ENCODE data around the gene NCAM1.
A peak's percentile ranks its signal among the peaks of the same experiment; 100 is the strongest.

NCAM1 gene

GRCh38 chr11:113057038-113057437 is 95.8 kb downstream of the NCAM1 start:
- H3K4me1 ChIP-seq, result no peaks in the 10 kb centered on the region; a peak in 1 of 20 replicates
- no peaks in the 10 kb centered on the region for H4K20me1 ChIP-seq
- no peaks in the 10 kb centered on the region for H3K36me3 ChIP-seq
- H3K9ac ChIP-seq, result no peak overlapping the region
- H3K4me3 ChIP-seq, result no peak overlapping the region
- no peaks in the 10 kb centered on the region for H3K27me3 ChIP-seq
- H3K9me3 ChIP-seq (replicated peaks in 1 of 11), result peaks cover 0 to 6% (median 0%) of the 10 kb centered on the region in 11 experiments; a peak in 1 of 22 replicates
- H3K4me2 ChIP-seq, result no peak overlapping the region
- no peak for TF ChIP-seq Cebpa-rat (IDR thresholded peaks at IDR 0.05)
- H3K27ac ChIP-seq, result no peak overlapping the region

- no peaks in the 10 kb centered on the region; a peak in 1 of 22 replicates for H3K9me3 ChIP-seq (replicated peaks in 1 of 11)
Observed at GRCh38 chr11:113059548-113059947, 98.3 kb downstream of the NCAM1 start.

GRCh38 chr11:113065330-113065729 is 104.1 kb downstream of the NCAM1 start:
- H3K27me3 ChIP-seq, result no peaks in the 10 kb centered on the region
- peaks cover 0 to 5% (median 0%) of the 10 kb centered on the region in 10 experiments; a peak in 1 of 20 replicates for H3K4me1 ChIP-seq
- TF ChIP-seq Cebpa-rat (IDR thresholded peaks at IDR 0.05), result no peak
- H3K9ac ChIP-seq, result no peak overlapping the region
- H3K4me3 ChIP-seq, result no peak overlapping the region
- H4K20me1 ChIP-seq, result no peaks in the 10 kb centered on the region
- no peaks in the 10 kb centered on the region for H3K36me3 ChIP-seq
- H3K9me3 ChIP-seq (replicated peaks in 1 of 11), result no peaks in the 10 kb centered on the region
- H3K4me2 ChIP-seq, result no peak overlapping the region
- no peak overlapping the region for H3K27ac ChIP-seq

More at GRCh38 chr11:113059548-113059947, 98.3 kb downstream of the NCAM1 start:
- Histone ChIP-seq H3K4me1 (no peaks in the 10 kb centered on the region; a peak in 1 of 20 replicates), H3K4me2 (no peak overlapping the region), H3K9ac (no peak overlapping the region), H3K27ac (no peak overlapping the region), H4K20me1 (no peaks in the 10 kb centered on the region), H3K36me3 (no peaks in the 10 kb centered on the region), H3K27me3 (no peaks in the 10 kb centered on the region), H3K4me3 (no peak overlapping the region)
- TF ChIP-seq Cebpa-rat (IDR thresholded peaks at IDR 0.05), result no peak

- H3K4me2 ChIP-seq, result no peak overlapping the region
Observed at GRCh38 chr11:113072237-113072858, 111.1 kb downstream of the NCAM1 start.

GRCh38 chr11:113073290-113073953 is 112.2 kb downstream of the NCAM1 start:
- Histone ChIP-seq H3K27ac (no peak overlapping the region), H3K27me3 (no peaks in the 10 kb centered on the region)
- no peak for TF ChIP-seq Cebpa-rat (IDR thresholded peaks at IDR 0.05)

More at GRCh38 chr11:113072237-113072858, 111.1 kb downstream of the NCAM1 start:
- no peak for TF ChIP-seq Cebpa-rat (IDR thresholded peaks at IDR 0.05)
- no peak overlapping the region for H3K9ac ChIP-seq
- no peaks in the 10 kb centered on the region for H4K20me1 ChIP-seq
- no peaks in the 10 kb centered on the region for H3K9me3 ChIP-seq (replicated peaks in 1 of 11)
- no peak overlapping the region for H3K27ac ChIP-seq
- no peaks in the 10 kb centered on the region for H3K27me3 ChIP-seq
- H3K4me3 ChIP-seq, result no peak overlapping the region
- no peaks in the 10 kb centered on the region for H3K4me1 ChIP-seq
- H3K36me3 ChIP-seq, result no peaks in the 10 kb centered on the region

GRCh38 chr11:113075586-113076095 is 114.4 kb downstream of the NCAM1 start:
- no peaks in the 10 kb centered on the region for H3K36me3 ChIP-seq
- no peaks in the 10 kb centered on the region for H3K4me1 ChIP-seq
- no peaks in the 10 kb centered on the region for H4K20me1 ChIP-seq
- H3K9me3 ChIP-seq (replicated peaks in 1 of 11), result no peaks in the 10 kb centered on the region
- H3K4me3 ChIP-seq, result no peak overlapping the region
- no peak overlapping the region for H3K4me2 ChIP-seq
- H3K27me3 ChIP-seq, result no peaks in the 10 kb centered on the region
- H3K9ac ChIP-seq, result no peak overlapping the region
- no peak overlapping the region for H3K27ac ChIP-seq
- TF ChIP-seq Cebpa-rat (IDR thresholded peaks at IDR 0.05), result no peak

More at GRCh38 chr11:113073290-113073953, 112.2 kb downstream of the NCAM1 start:
- Histone ChIP-seq H3K4me1 (no peaks in the 10 kb centered on the region), H4K20me1 (no peaks in the 10 kb centered on the region), H3K9ac (no peak overlapping the region), H3K9me3 (replicated peaks in 1 of 11) (no peaks in the 10 kb centered on the region), H3K4me2 (no peak overlapping the region), H3K36me3 (no peaks in the 10 kb centered on the region), H3K4me3 (no peak overlapping the region)

GRCh38 chr11:113077379-113077778 is 116.2 kb downstream of the NCAM1 start:
- Histone ChIP-seq H3K4me1 (no peaks in the 10 kb centered on the region), H3K4me3 (no peak overlapping the region), H3K27me3 (no peaks in the 10 kb centered on the region), H3K9me3 (replicated peaks in 1 of 11) (no peaks in the 10 kb centered on the region), H3K4me2 (no peak overlapping the region), H4K20me1 (no peaks in the 10 kb centered on the region), H3K9ac (no peak overlapping the region), H3K27ac (no peak overlapping the region), H3K36me3 (no peaks in the 10 kb centered on the region)
- TF ChIP-seq Cebpa-rat (IDR thresholded peaks at IDR 0.05), result no peak

- Histone ChIP-seq H3K4me2 (no peak overlapping the region), H3K4me3 (no peak overlapping the region), H3K9ac (no peak overlapping the region), H3K4me1 (peaks cover 0 to 12% (median 10%) of the 10 kb centered on the region in 10 experiments; a peak in 13 of 20 replicates), H3K27ac (no peak overlapping the region), H3K36me3 (no peaks in the 10 kb centered on the region), H3K9me3 (replicated peaks in 1 of 11) (no peaks in the 10 kb centered on the region), H3K27me3 (no peaks in the 10 kb centered on the region), H4K20me1 (no peaks in the 10 kb centered on the region)
- TF ChIP-seq Cebpa-rat (IDR thresholded peaks at IDR 0.05), result 0 out of 22 replicates have a peak, but pooled peaks of 1 of the 11 experiments have one; percentile 22
Observed at GRCh38 chr11:113082341-113082955, 121.2 kb downstream of the NCAM1 start.

GRCh38 chr11:113083571-113083970 is 122.4 kb downstream of the NCAM1 start:
- Histone ChIP-seq H3K4me2 (no peak overlapping the region), H3K4me3 (no peak overlapping the region), H3K27me3 (no peaks in the 10 kb centered on the region), H3K27ac (no peak overlapping the region), H3K9ac (no peak overlapping the region), H3K36me3 (no peaks in the 10 kb centered on the region), H3K9me3 (replicated peaks in 1 of 11) (no peaks in the 10 kb centered on the region), H4K20me1 (no peaks in the 10 kb centered on the region), H3K4me1 (peaks cover 0 to 12% (median 10%) of the 10 kb centered on the region in 10 experiments; a peak in 13 of 20 replicates)
- TF ChIP-seq Cebpa-rat (IDR thresholded peaks at IDR 0.05), result no peak
